GM20431 (cell line): ENCODE data around the gene CNTN6.

Experiments
- in situ Hi-C: fragments of 300-500 bp; cut with MseI, MboI; formaldehyde crosslinking; loops from one replicate; pipeline ENCODE4 v1.15.0; 2020; ENCODE audit warnings: low sequenced_read_pairs; ENCODE audit not compliant: unreplicated experiment

CNTN6 gene

DNA sequence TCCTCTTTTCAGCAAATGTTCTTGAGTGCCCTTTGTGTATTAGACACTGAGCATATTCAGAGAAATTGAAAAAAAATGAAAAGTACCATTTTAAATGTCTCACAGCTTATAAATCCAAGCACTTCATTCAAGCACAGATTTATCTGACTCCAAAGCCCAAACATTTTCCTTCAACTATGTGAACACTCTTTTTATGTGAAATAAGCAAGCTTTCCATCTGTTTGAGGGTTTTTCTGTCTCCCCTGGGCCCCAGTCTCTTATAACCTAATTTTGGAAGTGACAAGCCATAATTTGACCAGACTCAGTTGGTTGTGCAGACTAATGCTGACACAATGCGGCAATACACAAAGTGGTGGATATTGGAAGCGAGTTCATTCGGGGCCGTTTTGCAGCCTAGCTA is 170.3 kb downstream of the CNTN6 start:
- in situ Hi-C loops = no loop called here

DNA sequence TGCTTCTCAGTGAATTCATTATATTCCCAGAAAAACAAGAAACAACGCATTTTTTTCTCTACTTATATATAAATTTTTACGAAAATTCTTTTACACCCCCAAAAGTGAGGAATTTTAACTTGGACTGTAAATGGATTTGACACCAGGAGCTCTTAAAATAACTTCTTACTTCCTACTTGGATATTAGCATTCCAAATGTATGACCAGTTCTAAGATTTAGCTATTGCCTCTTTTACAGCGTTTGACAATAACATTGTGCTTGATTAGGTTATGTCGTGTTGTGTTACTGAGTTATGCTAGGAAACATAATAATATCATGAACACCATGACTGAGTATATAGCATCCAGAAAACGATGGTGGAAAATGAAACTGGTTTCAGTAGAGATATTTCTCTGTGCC is 177.0 kb downstream of the CNTN6 start:
- in situ Hi-C loops = no loop called here

- in situ Hi-C loops = no loop called here
Measured at GRCh38 chr3:1272546-1273265, 179.9 kb downstream of the CNTN6 start.

GRCh38 chr3:1275495-1275894 is 182.7 kb downstream of the CNTN6 start:
- in situ Hi-C loops = no loop called here

GRCh38 chr3:1287815-1288214 is 195.0 kb downstream of the CNTN6 start:
- in situ Hi-C loops = no loop called here

DNA sequence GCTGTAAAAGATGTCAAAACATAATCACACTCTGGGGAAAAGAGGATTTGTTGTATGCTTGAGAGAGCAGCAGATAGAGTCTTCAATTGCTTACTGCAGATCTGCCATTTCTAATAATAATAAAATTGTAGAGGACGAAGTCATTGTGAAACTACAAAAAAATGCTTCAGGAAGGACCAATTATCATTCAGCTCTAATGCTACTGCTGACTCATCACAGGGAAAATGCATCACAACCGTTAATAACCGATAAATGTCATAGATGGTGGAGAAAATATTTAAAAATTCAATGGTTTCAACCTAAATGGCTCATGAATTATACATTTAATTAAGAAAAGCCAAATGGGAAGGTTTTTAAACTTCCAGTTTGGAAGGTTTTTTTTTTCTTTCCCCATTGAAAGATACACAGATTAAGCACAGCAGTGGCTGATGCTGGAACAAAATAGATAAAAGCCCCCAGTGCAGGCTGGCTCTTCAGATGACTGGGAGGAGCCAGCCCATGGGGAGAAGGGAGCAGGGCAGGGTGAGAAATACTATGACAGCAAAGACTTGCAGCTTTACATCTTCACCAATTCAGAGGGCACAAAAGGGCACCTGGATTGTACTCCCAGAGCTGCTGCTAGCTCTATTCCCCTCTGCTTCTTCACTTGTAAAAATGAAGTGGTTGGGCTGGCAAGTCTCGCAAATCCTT is 196.1 kb downstream of the CNTN6 start:
- in situ Hi-C loops = no loop called here

GRCh38 chr3:1292571-1293071 is 199.8 kb downstream of the CNTN6 start:
- in situ Hi-C loops = no loop called here

- in situ Hi-C loops = no loop called here
Measured at GRCh38 chr3:1294586-1294985, 201.8 kb downstream of the CNTN6 start.

DNA sequence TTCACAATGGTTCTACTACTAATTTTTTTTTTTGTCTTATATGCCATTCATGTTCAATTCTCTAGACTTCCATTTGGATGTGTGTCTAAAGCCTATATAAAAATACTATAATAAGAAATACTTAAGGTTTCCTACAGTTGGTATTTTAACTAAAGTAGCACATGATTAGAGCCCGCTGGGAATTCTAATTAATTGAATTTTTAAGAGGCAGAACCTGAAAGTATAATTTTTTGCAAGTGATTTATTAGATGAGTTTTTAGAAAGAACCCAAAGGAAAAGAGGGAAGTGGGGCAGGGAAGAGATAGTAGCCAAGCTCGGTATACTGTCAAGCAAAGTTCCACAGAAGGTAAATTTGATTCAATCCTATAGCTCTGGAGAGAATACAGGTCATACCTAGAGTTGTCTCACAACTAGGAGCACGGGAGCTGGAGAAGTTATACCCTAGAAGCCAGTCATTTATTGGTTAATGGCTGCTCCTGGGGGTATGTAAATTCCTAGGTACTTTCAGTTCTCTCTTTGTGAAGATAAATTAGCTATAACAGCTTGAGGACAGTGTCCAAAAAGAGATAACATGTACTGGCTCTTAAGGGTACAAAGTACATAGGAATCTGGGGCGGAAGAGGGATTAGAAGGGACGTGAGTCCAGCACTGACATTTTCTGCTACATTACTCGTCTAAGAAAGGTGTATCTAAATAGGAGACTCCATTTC is 225.6 kb downstream of the CNTN6 start:
- in situ Hi-C loops = no loop called here

DNA sequence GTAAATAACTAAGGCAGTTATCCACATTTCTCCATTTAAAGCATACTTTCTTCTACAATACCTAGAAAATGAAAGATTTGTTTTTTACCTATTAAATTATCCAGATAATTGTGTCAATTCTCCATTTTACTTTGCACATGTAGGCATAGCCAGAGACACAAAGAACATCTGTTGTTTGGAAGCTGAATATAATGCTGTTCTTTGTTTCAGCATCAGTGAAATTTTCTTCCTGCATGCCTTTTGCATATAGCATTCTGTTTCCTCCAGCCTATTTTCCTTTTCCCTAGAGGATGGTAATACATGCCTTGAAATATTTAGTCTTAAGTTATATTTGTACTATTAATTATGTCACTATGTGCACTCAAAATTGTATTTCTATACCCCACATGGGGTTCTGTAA is 233.7 kb downstream of the CNTN6 start:
- in situ Hi-C loops = no loop called here

DNA sequence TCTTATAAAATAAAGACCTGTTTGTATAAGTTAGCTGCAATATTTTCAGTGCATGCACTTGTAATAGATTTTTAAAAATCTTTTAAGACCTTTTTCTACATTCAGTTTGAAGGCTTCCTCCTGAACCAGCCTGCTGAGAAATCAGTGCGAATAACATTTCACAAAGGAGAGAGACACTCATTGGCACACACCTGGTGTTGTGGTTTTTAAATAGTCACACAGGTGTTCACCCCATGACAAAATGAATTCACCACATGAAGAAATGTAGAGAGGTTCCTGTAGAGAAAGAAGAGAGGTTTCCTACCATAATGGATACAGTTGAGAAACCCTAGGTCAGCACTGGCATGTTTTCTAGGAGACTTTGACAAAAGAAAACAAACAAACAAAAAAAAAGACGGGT is 237.3 kb downstream of the CNTN6 start:
- in situ Hi-C loops = no loop called here

DNA sequence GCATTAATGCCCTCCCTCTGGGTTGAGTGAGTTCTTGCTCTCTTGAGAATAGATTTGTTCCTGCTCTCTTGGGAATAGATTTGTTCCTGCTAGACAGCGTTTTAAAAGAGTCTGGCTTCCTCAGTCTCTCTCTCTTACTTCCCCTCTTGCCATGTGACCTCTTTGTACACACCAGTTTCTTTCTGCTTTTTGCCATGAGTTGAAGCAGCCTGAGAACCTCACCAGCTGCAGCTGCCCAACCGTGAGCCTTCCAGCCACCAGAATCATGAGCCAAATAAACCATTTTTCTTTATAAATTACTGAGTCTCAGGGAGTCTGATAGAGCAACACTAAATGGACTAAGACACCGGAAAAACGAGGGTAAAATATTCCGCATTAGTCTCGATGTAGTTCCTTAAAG is 253.6 kb downstream of the CNTN6 start:
- in situ Hi-C loops = no loop called here

DNA sequence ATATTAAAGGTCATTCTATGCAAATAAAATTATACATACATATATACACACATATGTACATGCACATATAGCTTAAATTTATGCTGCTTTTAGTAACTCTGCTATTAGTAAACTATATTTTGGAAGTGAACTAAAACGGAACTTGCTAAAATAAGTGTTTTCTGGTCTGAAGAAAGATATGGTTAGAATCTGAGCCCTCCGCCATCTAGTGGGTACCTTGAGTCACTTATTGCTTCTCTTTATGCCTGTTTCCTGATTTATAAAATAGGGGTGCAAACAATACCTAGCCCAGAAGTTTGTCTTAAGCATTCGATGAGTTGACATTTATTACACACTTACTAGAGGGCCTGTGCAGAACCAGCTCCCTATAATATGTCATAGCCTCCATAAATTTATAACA is 255.7 kb downstream of the CNTN6 start:
- in situ Hi-C loops = no loop called here

DNA sequence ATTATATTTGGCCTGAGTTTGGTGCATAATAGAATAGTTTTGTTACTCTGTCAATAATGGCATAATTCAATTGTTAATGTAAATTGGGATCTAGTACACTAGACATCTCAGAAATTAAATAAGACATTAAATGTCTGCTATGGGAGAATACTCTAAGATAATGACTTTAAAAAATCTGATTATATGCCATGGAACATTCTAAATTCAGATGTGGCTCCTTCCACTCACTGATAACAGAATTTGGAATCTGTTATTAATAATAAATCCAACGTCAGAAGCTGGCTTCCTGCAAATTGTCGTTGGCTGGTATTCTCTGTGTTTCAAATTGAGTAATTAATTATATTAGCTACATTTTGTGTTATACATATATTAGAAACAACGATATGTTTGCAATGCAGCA is 258.1 kb downstream of the CNTN6 start:
- in situ Hi-C loops = no loop called here

GRCh38 chr3:1355691-1356090 is 262.9 kb downstream of the CNTN6 start:
- in situ Hi-C loops = no loop called here

- in situ Hi-C loops = no loop called here
Measured at GRCh38 chr3:1356101-1356500, 263.3 kb downstream of the CNTN6 start.

DNA sequence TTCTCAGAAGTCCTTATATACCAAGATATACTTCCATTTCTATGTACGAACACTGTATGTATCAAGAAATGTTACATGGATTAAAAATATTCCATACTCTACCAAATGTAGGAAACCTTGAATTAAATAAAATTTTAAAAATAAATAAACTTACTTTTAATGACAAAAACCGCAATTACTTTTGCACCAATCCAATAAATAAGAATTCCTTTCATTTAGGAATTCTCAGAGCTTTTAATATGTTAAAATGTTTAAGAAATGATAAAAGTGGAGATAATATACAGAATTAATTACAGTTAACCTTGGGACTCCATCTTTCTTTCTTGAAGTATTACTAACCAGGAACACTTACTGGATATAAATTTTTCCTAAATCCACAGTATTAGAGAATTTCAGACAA is 272.7 kb downstream of the CNTN6 start:
- in situ Hi-C loops = no loop called here

DNA sequence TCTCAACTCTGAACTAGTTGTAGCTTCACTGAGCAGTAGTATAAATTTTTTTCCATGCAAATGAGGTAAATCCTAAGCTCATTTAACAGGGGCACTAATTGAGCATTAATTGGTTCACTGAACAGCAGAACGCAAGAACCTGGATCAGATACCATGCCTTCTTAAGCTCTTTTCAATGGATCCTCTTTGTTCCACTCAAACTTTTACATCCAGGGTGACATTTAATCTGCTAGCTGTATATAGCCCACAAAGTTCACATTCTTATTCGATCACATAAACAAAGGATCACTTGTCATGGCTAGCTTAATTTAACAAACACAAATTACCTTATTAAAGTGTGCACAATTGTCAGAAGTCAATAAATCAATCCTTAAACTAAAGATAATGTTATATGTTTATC is 281.6 kb downstream of the CNTN6 start:
- in situ Hi-C loops = no loop called here

GRCh38 chr3:1375145-1375544 is 282.3 kb downstream of the CNTN6 start:
- in situ Hi-C loops = no loop called here

DNA sequence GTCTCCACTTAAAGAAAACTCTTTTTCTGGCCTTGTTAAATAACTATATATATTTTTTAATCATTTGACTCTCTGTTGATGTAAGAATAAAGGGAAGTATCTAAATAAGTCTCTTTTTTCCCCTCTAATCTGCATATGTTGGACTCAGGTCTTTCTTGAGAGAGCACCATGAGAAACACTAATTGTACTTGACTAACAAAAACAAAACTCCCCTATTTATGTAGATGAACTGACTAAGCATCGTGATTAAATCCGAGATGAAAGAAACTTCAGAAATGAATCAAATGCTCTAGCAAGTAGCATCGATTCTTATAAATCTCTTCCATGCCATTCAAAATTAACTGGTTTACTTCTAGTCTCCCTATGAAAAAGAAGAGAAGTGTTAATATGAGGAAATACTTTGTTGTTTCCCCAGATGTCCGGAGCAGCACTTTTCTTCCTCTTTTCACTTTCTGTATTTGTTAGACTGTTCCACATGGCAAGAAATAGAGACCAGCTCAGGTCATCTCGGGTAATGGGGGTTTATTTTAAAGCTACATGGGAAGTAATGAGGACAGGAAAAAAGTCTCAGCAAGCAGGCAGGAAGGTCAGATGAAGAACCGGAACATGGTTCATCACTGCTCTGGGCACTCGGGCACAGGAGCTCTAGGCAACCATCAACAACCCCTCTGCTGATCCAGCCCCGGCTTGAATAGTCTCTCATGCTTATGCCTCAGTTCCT is 288.3 kb downstream of the CNTN6 start:
- in situ Hi-C loops = no loop called here

DNA sequence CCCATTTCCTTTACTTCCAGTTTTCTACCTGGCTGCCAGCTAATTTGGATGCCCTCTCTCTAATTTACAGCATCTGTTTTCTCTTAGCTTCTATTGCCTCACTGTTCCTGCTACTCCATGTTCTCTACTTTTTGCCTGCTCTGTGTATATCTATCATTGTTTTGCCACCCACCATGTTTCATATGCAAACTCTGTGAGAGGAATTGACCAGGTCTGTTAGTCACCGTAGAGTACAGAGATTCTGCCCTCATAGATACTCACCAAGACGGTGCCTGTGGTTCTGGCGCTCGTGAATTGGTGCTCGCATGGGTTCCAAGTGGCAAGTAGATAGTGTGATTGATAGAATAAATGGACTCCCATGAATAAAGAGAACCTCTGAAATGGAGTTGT is 288.8 kb downstream of the CNTN6 start:
- in situ Hi-C loops = no loop called here
